ENCODE results near the gene LMBR1. TPM values are rescaled to one million over a fixed set of nuclear protein-coding genes. Genes with fewer than 3 reads are reported as not detected.

The LMBR1 gene
- total RNA-seq, 4 donors from 2014 or later: 25.2 to 68.3 (median 38.4) TPM

DNA sequence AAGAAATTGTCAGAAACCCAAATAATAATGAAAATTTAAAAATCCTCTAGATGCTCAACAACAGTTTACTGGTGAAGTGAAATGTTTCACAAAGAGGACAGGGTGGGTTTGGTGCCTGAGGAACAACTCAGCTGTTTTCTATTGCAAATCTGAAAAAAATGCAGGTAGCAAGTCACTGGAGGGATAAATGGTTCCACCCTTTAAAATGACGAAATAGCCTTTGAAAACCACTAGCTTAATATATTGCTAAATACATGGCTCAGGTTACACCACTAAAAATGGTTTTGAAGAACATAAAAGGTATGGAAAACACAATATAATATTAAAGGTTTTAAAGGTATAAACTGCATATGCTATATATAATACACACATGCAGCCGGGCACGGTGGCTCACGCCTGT, 69.5 kb downstream of the LMBR1 start:
- Histone ChIP-seq H3K9me3 (no peaks in the 10 kb centered on the region), H3K36me3 (peaks cover 0 to 30% (median 0%) of the 10 kb centered on the region in 3 donors), H3K27ac (no peak overlapping the region), H3K27me3 (no peaks in the 10 kb centered on the region), H3K4me1 (no peaks in the 10 kb centered on the region), H3K4me3 (no peak overlapping the region)
- TF ChIP-seq, protein P1, sequence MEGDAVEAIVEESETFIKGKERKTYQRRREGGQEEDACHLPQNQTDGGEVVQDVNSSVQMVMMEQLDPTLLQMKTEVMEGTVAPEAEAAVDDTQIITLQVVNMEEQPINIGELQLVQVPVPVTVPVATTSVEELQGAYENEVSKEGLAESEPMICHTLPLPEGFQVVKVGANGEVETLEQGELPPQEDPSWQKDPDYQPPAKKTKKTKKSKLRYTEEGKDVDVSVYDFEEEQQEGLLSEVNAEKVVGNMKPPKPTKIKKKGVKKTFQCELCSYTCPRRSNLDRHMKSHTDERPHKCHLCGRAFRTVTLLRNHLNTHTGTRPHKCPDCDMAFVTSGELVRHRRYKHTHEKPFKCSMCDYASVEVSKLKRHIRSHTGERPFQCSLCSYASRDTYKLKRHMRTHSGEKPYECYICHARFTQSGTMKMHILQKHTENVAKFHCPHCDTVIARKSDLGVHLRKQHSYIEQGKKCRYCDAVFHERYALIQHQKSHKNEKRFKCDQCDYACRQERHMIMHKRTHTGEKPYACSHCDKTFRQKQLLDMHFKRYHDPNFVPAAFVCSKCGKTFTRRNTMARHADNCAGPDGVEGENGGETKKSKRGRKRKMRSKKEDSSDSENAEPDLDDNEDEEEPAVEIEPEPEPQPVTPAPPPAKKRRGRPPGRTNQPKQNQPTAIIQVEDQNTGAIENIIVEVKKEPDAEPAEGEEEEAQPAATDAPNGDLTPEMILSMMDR (IDR thresholded peaks at IDR 0.05): no peak
- TF ChIP-seq POLR2A (IDR thresholded peaks at IDR 0.05): no peak
- WGBS, 2 donors: 82 to 88% methylated on average over 4 of the region's 4 CpGs
- DNase-seq: no peak
- intact Hi-C loops (cut with DNase I): no loop called here

DNA sequence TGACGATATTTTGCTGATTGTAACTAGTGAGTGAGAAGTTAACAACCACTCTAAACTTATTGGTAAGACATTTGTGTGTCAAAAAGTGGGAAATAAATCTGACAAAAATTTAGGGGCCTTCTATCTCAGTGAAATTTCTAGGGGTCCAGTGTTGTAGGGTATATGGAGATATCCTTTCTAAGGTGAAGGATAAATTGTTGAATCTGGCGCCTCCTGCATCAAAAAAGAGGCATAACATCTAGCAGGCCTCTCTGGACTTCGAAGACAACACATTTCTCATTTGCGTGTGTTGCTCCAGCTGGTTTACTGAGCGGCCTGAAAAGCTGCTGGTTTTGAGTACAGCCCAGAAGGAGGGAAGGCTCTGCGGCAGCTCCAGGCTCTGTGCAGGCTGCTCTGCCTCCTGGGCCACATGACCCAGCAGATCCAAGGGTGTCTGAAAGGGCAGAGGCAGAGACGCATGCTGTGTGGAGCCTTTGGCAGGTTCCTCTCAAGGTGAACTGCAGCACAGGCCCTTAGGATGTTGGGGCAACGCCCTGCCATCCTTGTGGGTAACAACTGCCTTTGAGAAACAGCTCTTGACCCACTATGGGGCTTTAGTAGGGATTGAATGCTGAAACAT, 72.4 kb downstream of the LMBR1 start:
- Histone ChIP-seq H3K9me3 (no peaks in the 10 kb centered on the region), H3K36me3 (peaks cover 0 to 30% (median 0%) of the 10 kb centered on the region in 3 donors), H3K27me3 (no peaks in the 10 kb centered on the region), H3K4me1 (no peaks in the 10 kb centered on the region), H3K27ac (no peak overlapping the region), H3K4me3 (no peak overlapping the region)
- 95% methylated on average over 6 to 7 of the region's 8 CpGs for WGBS, 2 donors
- DNase-seq: no peak
- TF ChIP-seq POLR2A (IDR thresholded peaks at IDR 0.05): no peak
- TF ChIP-seq, protein P1 (IDR thresholded peaks at IDR 0.05): peak in 1 of 6 experiments; percentile 40
- intact Hi-C loops (cut with DNase I): no loop called here

DNA sequence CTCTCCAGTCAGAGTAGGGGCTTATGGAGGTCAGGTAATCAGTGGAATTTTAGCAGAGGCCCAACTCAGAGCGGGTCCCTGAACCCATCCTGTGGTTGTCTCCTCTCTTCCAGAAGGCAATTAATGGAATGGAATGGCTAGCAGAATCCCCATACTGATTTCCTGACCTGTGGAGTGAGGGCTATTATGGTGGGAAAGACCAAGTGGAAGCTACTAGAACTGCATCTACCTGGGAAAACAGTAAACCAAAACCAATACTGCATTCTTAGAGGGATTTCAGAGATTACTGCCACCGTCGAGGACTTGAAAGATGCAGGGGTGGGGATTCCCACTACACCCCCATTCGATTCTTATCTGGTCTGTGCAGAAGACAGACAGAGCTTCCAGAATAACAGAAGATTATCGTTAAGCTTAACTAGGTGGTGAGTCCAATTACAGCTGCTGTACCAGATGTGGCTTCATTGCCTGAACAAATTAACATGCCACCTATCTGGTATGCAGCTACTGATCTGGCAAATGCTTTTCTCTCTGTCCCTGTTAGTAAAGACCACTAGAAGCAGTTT, 73.2 kb downstream of the LMBR1 start:
- Histone ChIP-seq H3K27ac (no peak overlapping the region), H3K4me1 (no peaks in the 10 kb centered on the region), H3K27me3 (no peaks in the 10 kb centered on the region), H3K36me3 (peaks cover 0 to 28% (median 0%) of the 10 kb centered on the region in 3 donors), H3K4me3 (no peak overlapping the region), H3K9me3 (no peaks in the 10 kb centered on the region)
- 84 to 92% methylated on average over 1 to 5 of the region's 5 CpGs for WGBS, 2 donors
- TF ChIP-seq, protein P1 (IDR thresholded peaks at IDR 0.05): no peak
- no peak for TF ChIP-seq POLR2A (IDR thresholded peaks at IDR 0.05)
- intact Hi-C loops (cut with DNase I): no loop called here
- no peak for DNase-seq

DNA sequence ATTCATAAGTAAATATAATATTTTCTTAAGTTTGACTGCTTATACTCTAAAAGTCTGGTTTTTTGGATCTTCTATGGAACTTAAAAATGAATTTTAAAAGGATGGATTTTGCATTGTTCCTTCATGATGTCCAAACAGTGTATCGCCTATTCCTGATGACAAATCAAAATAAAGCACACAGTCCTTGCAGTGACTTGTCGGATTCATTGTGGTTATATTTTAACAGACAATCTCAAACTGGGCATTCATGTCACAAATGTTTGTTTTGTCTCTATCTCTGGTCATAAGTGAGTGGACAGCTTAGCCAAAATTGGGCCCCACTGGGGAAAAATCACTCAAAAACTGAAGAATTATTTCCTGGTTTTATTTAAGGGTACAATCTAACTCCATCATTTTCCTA, 74.8 kb downstream of the LMBR1 start:
- Histone ChIP-seq H3K36me3 (peaks cover 0 to 17% (median 0%) of the 10 kb centered on the region in 3 donors), H3K27me3 (no peaks in the 10 kb centered on the region), H3K4me1 (no peaks in the 10 kb centered on the region), H3K4me3 (no peak overlapping the region), H3K9me3 (no peaks in the 10 kb centered on the region), H3K27ac (no peak overlapping the region)
- no peak for TF ChIP-seq POLR2A (IDR thresholded peaks at IDR 0.05)
- TF ChIP-seq, protein P1 (IDR thresholded peaks at IDR 0.05): no peak
- DNase-seq: no peak
- WGBS, 2 donors: 85 to 90% methylated on average over 2 of the region's 2 CpGs
- intact Hi-C loops (cut with DNase I): no loop called here

DNA sequence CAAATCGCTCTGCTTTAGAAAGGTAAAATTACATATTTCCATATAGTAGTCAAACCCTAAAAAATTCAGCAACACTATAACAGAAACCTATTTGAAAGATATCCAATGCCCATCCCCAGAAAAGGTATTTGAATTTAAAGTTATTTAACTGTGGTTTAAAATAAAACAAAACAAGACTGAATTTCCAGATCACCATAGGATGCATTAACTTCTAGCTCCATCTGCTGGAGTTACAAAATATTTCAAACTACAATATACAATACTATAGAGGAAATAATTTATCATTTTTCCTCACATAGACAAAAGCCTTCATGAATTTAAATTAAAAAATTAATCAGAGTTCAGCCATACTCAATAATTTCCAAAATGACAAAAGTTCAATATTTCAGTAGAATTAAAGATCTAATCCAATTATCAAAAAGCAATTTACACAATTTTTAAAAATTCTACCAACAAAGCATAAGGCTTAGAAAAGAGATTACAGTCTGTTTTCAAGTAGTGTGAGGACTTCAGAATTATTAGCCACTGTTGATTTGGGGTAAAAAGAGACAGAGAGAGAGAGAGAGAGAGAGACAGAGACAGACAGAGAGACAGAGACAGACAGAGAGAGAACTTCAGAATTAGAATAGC, 75.9 kb downstream of the LMBR1 start:
- H3K4me3 ChIP-seq: no peak overlapping the region
- intact Hi-C loops (cut with DNase I): no loop called here
- no peaks in the 10 kb centered on the region for H3K4me1 ChIP-seq
- no peak for TF ChIP-seq POLR2A (IDR thresholded peaks at IDR 0.05)
- TF ChIP-seq, protein P1 (IDR thresholded peaks at IDR 0.05): peak in 4 of 6 experiments; percentile 16 to 52 (median 23)
- H3K36me3 ChIP-seq: peaks cover 0 to 19% (median 0%) of the 10 kb centered on the region in 3 donors
- no peak overlapping the region for H3K27ac ChIP-seq
- WGBS, 2 donors: 94 to 97% methylated on average over 1 of the region's 1 CpG
- H3K27me3 ChIP-seq: no peaks in the 10 kb centered on the region
- no peaks in the 10 kb centered on the region for H3K9me3 ChIP-seq
- no peak for DNase-seq

Data from esophagus squamous epithelium (tissue), 5 donors.